ENCODE data around the gene EYS. TPM values are rescaled to one million over a fixed set of nuclear protein-coding genes. Genes with fewer than 3 reads are reported as not detected.

Gene EYS
- polyA plus RNA-seq, 1 of the 3 experiments (the other 2 are of a cell fraction) = 0.05 TPM

DNA sequence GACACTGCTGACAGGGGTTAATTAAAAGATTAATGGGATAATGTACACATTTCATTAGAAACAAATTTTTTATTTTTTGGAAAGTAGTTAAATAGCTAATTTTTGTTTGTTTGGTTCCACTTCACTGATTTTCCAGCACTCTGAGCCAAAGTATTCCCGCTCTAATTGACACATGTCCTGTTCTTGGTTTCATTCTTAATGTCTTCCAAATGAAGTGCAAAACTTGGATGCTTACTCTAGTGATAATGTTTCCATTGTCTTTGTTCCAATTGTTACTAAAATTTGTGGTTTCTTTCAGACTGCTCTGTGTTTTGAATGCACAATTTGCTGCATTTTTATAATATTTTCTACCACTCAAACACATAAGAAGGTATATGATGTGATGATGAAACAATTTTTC, 1277.1 kb downstream of the EYS start:
- Histone ChIP-seq H3K27me3 (ENCODE audit: insufficient read depth) (no peaks in the 10 kb centered on the region), H2AFZ (ENCODE audit: low read depth) (no peak overlapping the region), H3K79me2 (ENCODE audit: insufficient read depth) (no peaks in the 10 kb centered on the region), H3K4me1 (ENCODE audit: control insufficient read depth in 1 of 2, insufficient read depth in 2 of 2, low read depth in 1 of 2, low read length in 1 of 2) (no peaks in the 10 kb centered on the region), H3K4me3 (ENCODE audit: low read depth in 2 of 2, low read length in 1 of 2) (no peak overlapping the region), H3K9me2 (no peaks in the 10 kb centered on the region), H3F3A (replicated peaks; ENCODE audit: insufficient read depth) (no peaks in the 10 kb centered on the region), H4K20me1 (ENCODE audit: insufficient read depth) (no peaks in the 10 kb centered on the region), H3K4me2 (no peak overlapping the region), H3K27ac (ENCODE audit: low read depth in 2 of 2, low read length in 1 of 2) (no peak overlapping the region), H3K9me3 (no peaks in the 10 kb centered on the region), H3K9ac (no peak overlapping the region), H3K36me3 (replicated peaks in 1 of 2; ENCODE audit: control insufficient read depth in 1 of 2, insufficient read depth in 2 of 2, low read length in 1 of 2) (no peaks in the 10 kb centered on the region)
- ChIA-PET POLR2A (no interaction called here), CTCF (no interaction called here)
- 68% methylated on average over 1 of the region's 1 CpG for WGBS (ENCODE audit: low lambda C conversion rate)
- TF ChIP-seq, protein P1, sequence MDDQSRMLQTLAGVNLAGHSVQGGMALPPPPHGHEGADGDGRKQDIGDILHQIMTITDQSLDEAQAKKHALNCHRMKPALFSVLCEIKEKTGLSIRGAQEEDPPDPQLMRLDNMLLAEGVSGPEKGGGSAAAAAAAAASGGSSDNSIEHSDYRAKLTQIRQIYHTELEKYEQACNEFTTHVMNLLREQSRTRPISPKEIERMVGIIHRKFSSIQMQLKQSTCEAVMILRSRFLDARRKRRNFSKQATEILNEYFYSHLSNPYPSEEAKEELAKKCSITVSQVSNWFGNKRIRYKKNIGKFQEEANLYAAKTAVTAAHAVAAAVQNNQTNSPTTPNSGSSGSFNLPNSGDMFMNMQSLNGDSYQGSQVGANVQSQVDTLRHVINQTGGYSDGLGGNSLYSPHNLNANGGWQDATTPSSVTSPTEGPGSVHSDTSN (IDR thresholded peaks at IDR 0.05) = no peak
- no peak for TF ChIP-seq NRF1 (IDR thresholded peaks at IDR 0.05; ENCODE audit: low read depth, low read length)
- DNase-seq = no peak

GRCh38 chr6:64428186-64428585, 1278.8 kb downstream of the EYS start:
- no peak overlapping the region for H3K4me3 ChIP-seq (ENCODE audit: low read depth in 2 of 2, low read length in 1 of 2)
- H3K79me2 ChIP-seq (ENCODE audit: insufficient read depth) = no peaks in the 10 kb centered on the region
- no peak overlapping the region for H3K4me2 ChIP-seq
- H3K9me2 ChIP-seq = no peaks in the 10 kb centered on the region
- no peaks in the 10 kb centered on the region for H4K20me1 ChIP-seq (ENCODE audit: insufficient read depth)
- no peak for DNase-seq
- no peak overlapping the region for H3K27ac ChIP-seq (ENCODE audit: low read depth in 2 of 2, low read length in 1 of 2)
- no peaks in the 10 kb centered on the region for H3K4me1 ChIP-seq (ENCODE audit: control insufficient read depth in 1 of 2, insufficient read depth in 2 of 2, low read depth in 1 of 2, low read length in 1 of 2)
- POLR2A ChIA-PET = no interaction called here
- H3K27me3 ChIP-seq (ENCODE audit: insufficient read depth) = no peaks in the 10 kb centered on the region
- CTCF ChIA-PET = no interaction called here
- no peaks in the 10 kb centered on the region for H3K9me3 ChIP-seq
- H3K9ac ChIP-seq = no peak overlapping the region
- H3F3A ChIP-seq (replicated peaks; ENCODE audit: insufficient read depth) = no peaks in the 10 kb centered on the region
- no peaks in the 10 kb centered on the region for H3K36me3 ChIP-seq (replicated peaks in 1 of 2; ENCODE audit: control insufficient read depth in 1 of 2, insufficient read depth in 2 of 2, low read length in 1 of 2)
- WGBS (ENCODE audit: low lambda C conversion rate) = 26% methylated on average over 1 of the region's 1 CpG
- no peak overlapping the region for H2AFZ ChIP-seq (ENCODE audit: low read depth)
- TF ChIP-seq, protein P2, sequence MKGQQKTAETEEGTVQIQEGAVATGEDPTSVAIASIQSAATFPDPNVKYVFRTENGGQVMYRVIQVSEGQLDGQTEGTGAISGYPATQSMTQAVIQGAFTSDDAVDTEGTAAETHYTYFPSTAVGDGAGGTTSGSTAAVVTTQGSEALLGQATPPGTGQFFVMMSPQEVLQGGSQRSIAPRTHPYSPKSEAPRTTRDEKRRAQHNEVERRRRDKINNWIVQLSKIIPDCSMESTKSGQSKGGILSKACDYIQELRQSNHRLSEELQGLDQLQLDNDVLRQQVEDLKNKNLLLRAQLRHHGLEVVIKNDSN (IDR thresholded peaks at IDR 0.05; ENCODE audit: borderline replicate concordance, low read depth) = no peak
- TF ChIP-seq FOSL2 (IDR thresholded peaks at IDR 0.05; ENCODE audit: borderline replicate concordance, low read depth) (no peak), NRF1 (IDR thresholded peaks at IDR 0.05; ENCODE audit: low read depth, low read length) (no peak), TCF12 (IDR thresholded peaks at IDR 0.05) (no peak), CHD2 (IDR thresholded peaks at IDR 0.05; ENCODE audit: low read length, partially characterized antibody) (no peak), RFX5 (IDR thresholded peaks at IDR 0.05; ENCODE audit: low read length) (no peak), MXI1 (IDR thresholded peaks at IDR 0.05; ENCODE audit: low read depth, low read length) (no peak), EP300 (IDR thresholded peaks at IDR 0.05; ENCODE audit: borderline replicate concordance in 1 of 2, low read depth in 1 of 2, low read length in 1 of 2) (no peak), SIN3A (IDR thresholded peaks at IDR 0.05; ENCODE audit: borderline replicate concordance, low read depth, low read length) (no peak), ELF1 (IDR thresholded peaks at IDR 0.05) (no peak), RCOR1 (IDR thresholded peaks at IDR 0.05; ENCODE audit: low read length) (no peak), TEAD4 (IDR thresholded peaks at IDR 0.05; ENCODE audit: borderline replicate concordance, insufficient read depth) (no peak), MEF2A (IDR thresholded peaks at IDR 0.05; ENCODE audit: borderline replicate concordance, low read depth) (no peak), JUND (IDR thresholded peaks at IDR 0.05) (no peak), RXRA (IDR thresholded peaks at IDR 0.05; ENCODE audit: borderline replicate concordance, low read depth) (no peak), NFIC (IDR thresholded peaks at IDR 0.05; ENCODE audit: borderline replicate concordance) (no peak), MAX (IDR thresholded peaks at IDR 0.05; ENCODE audit: low read depth) (no peak), YY1 (IDR thresholded peaks at IDR 0.05; ENCODE audit: low read depth) (no peak), IRF3 (IDR thresholded peaks at IDR 0.05; ENCODE audit: low read depth, low read length) (no peak)
- TF ChIP-seq, protein P3, sequence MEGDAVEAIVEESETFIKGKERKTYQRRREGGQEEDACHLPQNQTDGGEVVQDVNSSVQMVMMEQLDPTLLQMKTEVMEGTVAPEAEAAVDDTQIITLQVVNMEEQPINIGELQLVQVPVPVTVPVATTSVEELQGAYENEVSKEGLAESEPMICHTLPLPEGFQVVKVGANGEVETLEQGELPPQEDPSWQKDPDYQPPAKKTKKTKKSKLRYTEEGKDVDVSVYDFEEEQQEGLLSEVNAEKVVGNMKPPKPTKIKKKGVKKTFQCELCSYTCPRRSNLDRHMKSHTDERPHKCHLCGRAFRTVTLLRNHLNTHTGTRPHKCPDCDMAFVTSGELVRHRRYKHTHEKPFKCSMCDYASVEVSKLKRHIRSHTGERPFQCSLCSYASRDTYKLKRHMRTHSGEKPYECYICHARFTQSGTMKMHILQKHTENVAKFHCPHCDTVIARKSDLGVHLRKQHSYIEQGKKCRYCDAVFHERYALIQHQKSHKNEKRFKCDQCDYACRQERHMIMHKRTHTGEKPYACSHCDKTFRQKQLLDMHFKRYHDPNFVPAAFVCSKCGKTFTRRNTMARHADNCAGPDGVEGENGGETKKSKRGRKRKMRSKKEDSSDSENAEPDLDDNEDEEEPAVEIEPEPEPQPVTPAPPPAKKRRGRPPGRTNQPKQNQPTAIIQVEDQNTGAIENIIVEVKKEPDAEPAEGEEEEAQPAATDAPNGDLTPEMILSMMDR (IDR thresholded peaks at IDR 0.05) = no peak

All from SK-N-SH (cell line).